Uterus (tissue), 2 donors: ENCODE data around the gene STK32C.

ENCODE experiments used
- POLR2A ChIP-seq, 2 donors: fragments of 450-650 bp; IDR thresholded peaks; one replicate each; pipeline ENCODE4 v1.6.1; 2016; ENCODE audit warnings: antibody characterized with exemption in 2 of 2, mild to moderate bottlenecking in 1 of 2, moderate library complexity in 1 of 2
- TF ChIP-seq, protein P1 (sequence below), 4 experiments: fragments of 200-600 bp in 2 of 4; fragments of 450-650 bp in 2 of 4; sonication (generic) in 2 of 4; IDR thresholded peaks; one replicate each; pipeline ENCODE4 v1.5.1; 2016 to 2019; ENCODE audit warnings: antibody characterized with exemption in 4 of 4, mild to moderate bottlenecking in 2 of 4, moderate library complexity in 1 of 4

DNA sequence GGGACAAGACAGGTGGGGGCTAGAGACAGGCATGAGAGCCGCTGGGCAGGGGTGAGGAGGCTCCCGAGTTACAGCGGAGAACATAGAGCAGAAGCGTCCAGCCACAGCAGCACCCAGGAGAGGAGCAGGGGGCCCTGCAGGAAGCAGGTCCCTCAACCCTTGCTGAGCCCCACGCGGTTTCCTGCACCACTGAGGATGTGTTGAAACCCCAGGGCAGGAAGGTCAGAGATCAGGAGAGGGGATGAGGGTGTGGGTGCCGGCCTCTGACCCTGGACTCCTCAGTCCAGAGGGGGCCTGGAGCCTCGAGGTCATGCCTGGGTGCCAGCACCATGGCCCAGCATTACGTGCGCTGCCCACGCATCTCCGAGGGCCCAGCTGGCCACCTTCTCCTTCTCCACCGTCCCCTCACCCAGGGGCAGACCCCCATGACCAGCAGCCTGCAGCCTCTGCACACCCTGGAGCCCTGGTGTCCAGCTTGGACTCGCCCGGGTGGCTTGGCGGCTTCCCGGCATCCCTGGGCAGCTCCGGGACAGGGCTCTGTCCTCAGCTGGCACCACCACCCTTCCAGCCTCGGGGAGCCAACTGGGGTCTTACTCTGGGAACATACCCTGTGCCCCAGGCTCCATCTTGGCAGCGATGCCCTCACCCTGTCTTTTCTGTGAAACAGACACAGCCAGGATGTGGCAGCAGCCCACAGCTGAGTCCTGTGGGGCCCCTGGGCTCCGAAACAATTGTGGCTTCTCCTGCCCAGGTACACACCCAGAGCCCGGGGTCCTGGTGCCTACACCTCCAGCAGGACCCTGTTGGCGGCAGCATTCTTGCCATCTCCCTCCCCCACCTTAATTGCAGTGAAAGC lies 52.0 kb downstream of the STK32C start:
- TF ChIP-seq, protein P1, sequence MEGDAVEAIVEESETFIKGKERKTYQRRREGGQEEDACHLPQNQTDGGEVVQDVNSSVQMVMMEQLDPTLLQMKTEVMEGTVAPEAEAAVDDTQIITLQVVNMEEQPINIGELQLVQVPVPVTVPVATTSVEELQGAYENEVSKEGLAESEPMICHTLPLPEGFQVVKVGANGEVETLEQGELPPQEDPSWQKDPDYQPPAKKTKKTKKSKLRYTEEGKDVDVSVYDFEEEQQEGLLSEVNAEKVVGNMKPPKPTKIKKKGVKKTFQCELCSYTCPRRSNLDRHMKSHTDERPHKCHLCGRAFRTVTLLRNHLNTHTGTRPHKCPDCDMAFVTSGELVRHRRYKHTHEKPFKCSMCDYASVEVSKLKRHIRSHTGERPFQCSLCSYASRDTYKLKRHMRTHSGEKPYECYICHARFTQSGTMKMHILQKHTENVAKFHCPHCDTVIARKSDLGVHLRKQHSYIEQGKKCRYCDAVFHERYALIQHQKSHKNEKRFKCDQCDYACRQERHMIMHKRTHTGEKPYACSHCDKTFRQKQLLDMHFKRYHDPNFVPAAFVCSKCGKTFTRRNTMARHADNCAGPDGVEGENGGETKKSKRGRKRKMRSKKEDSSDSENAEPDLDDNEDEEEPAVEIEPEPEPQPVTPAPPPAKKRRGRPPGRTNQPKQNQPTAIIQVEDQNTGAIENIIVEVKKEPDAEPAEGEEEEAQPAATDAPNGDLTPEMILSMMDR (IDR thresholded peaks at IDR 0.05): no peak
- no peak for TF ChIP-seq POLR2A (IDR thresholded peaks at IDR 0.05)
